CD4-positive, alpha-beta T cell treated with Interleukin-17A for 1 hour (primary cell): ENCODE results near the gene ATP10A.
A peak's percentile ranks its signal among the peaks of the same experiment; 100 is the strongest.

Source experiments
- DNase-seq: peaks from one replicate; pipeline ENCODE4 v3.0.0-alpha.2; 2020

Gene ATP10A

GRCh38 chr15:25694239-25694584 lies 168.9 kb downstream of the ATP10A start:
- no peak for DNase-seq

DNA sequence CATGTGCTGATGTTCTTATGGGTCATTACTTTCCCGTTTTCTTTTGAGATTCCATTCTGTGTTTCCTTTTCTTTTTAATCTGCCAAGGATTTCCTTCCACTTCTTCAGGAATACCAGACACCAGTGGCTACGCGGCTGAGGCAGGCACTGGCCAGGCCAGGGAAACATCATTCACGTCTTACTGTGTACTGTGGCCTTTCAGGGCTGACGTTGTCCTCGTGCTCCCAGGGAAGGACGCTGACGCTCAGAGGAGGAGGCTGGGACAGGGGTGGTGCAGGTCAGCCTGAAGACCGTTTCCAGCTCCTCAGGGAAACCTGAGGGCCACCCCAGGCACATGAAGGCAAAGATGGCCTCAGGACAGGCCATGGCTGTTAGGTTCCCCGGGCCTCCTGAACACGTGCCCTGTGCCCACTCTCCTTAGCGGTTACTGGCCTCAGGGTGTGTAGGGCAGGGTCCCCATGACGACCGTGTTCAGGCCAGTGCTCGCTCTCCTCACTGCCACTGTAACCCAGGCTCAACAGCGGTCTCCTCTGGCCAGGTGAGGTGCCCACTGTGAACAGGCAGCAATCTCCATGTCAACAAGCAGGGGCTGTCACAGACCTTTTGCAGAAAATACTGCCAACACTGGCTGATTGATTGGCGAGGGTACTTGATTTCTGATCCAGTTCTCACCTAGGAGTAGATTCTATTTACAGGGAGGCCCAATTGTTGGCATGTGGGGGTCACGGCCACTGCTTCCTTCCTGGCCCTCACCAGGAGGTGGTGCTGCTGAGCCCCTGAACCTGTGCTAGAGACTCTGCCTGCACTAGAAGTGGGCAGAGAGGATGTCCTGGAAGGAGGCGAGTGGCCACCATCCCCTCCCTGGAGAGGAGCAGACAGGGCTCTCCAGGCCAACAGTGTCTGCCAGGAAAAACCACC lies 169.5 kb downstream of the ATP10A start:
- DNase-seq, result peak; percentile 21

DNA sequence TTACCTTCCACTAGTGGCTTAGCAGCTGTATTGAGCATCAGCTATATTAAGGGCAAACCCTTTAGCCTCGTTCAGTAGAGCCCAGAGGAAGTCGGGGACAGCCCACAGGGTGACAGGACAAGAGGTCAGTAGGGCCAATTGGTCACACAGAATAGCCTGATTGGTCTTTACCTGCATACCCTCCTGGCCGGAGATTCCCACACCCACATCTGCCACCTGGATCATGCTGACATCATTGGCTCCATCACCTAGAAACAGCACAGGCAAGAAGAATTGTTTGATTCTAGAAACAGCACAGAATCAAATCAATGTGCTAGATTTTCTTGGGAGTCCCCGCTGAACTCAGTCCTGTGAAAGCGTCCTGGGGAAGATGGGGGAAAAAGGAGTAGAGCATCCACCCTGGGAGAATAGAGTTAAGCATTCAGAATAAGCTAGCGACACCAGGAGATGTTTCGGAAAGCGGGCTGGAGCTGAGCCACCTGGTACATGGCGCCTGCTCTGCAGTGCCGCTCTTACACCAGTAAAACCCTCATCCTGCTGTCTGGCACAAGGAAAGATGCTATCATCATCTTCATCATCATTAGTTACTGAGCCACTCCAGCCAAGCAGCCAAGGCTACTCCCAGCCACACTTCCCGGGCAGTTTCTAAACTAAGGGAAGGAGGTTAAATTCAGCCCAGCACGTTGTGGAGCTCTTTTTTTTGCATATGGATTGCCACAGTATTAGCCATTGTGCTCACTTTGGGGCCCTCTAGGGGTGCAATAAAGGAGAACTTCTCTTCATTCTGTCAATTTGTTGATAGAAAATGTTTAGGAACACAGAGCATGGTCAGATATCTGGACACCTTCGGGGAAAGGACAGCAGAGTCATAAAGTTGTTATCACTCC lies 171.3 kb downstream of the ATP10A start:
- no peak for DNase-seq

DNA sequence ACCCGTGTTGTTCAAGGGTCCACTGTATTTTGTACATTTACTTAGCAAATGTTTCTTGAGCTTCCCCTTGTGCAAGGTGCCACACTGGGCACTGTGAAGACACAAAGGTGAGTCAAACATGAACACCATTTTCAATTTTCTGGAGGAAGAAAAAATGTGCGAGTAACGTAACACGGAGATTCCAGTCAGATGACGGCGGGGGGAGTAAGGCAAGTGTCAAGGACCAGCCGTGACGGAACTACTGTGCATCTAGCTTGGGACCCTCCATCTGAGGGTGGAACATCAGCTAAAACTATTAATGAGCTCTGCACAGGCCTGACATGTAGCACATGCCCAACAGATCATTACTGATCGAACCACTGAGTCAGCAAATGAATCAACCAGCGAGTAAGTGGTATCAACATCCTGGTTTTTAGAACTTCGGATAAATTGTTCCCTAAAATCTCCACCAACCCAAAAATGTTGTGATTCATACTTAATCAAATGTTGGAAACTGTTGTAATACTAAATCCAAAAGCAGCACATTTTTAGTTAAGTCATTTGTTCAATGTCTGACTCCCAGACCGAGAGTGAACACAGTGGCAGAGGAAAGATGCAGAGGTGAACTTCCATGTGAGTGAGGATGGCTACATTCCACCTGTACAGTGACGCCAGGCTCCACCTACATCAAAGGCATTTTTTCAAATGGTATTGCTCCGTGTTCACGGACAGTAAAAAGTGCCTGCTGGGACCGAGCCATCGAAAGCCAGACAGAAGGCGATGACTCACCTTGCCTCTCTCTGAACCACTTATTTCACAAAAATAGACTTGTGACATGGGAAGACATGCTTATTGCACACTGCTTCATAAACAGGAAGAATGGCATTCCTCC lies 172.2 kb downstream of the ATP10A start:
- no peak for DNase-seq

DNA sequence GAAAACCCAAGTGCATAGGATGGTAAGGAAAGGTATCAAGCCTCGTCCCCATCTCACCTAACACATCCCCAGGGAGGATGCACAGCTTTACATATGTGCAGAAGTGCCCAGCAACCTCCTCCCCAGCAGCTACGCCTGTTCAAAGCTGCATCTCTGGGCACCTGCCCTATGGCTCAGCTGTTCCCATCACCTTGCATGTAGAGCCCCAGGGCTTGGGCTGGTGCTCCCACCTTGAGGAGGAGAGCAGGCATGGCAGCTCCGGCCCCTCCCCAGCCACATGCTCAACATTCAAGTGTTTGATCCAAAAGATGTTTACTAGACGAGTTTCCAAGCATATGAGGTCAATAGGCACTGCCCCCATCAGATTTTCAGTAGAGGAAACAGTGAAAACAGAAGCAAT lies 173.5 kb downstream of the ATP10A start:
- no peak for DNase-seq

- DNase-seq, result no peak
Measured at GRCh38 chr15:25688166-25688565, 175.0 kb downstream of the ATP10A start.

DNA sequence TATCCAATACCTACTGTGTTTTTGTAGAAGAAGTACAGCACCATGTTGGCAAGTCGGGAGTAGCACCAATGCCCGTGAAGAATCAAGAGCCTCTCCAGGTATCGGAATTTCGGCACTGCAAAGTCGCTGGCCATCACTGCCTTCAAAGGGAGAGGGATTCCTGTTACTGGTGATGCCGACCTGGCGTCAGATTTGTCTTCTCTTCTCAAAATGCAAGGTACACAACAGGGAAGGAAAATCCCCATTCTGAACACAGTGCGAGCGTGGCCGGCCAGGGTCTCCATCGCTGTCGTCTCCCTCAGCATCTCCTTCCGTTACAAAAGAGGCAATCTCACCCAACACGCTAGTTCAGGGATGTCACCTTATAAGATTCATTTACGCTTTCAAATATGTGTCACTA lies 175.4 kb downstream of the ATP10A start:
- DNase-seq, result no peak

DNA sequence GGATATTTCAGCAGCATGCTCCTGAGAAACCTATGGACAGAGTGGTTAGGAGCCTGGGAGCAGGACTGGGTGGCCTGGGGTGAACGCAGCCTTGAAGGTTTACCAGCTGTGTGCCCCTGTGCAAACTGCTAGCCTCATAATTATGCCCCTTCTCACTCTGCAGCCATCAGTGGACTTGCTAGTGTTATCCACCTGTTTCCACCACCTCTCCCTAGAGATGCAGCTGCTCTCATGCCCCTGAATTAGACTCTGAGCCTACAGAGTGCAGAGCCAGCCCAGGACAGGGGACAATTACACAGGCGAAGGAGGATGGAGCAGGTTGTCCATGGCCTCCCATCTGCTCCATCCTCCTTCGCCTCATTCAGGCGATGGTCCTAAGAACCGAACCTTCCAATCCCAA lies 175.9 kb downstream of the ATP10A start:
- no peak for DNase-seq

GRCh38 chr15:25686780-25687179 lies 176.3 kb downstream of the ATP10A start:
- no peak for DNase-seq

- DNase-seq, result no peak
Measured at GRCh38 chr15:25684521-25685431, 178.4 kb downstream of the ATP10A start.

GRCh38 chr15:25683911-25684310 lies 179.2 kb downstream of the ATP10A start:
- DNase-seq, result no peak

- no peak for DNase-seq
Measured at GRCh38 chr15:25683415-25683814, 179.7 kb downstream of the ATP10A start.

DNA sequence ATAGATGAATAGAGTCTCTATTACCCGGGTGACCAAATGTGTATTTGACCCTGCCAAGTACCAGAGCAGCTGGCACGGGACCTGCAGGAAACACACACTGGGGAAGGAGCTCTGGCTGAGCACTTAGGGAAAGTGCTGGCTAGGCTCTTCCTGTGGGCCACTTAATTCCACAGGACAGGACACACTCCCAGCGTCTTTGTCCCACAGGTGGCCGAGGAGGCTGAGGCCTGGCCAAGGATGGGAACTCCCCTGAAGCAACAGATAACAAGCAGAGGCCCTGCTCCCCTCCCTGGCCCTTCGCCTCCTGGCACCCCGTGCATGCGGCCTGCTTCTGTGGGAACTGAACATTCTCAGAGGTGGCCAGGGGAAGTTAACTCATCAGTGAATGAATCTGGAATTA lies 180.8 kb downstream of the ATP10A start:
- DNase-seq, result no peak

GRCh38 chr15:25680686-25681025 lies 182.5 kb downstream of the ATP10A start:
- DNase-seq, result no peak

DNA sequence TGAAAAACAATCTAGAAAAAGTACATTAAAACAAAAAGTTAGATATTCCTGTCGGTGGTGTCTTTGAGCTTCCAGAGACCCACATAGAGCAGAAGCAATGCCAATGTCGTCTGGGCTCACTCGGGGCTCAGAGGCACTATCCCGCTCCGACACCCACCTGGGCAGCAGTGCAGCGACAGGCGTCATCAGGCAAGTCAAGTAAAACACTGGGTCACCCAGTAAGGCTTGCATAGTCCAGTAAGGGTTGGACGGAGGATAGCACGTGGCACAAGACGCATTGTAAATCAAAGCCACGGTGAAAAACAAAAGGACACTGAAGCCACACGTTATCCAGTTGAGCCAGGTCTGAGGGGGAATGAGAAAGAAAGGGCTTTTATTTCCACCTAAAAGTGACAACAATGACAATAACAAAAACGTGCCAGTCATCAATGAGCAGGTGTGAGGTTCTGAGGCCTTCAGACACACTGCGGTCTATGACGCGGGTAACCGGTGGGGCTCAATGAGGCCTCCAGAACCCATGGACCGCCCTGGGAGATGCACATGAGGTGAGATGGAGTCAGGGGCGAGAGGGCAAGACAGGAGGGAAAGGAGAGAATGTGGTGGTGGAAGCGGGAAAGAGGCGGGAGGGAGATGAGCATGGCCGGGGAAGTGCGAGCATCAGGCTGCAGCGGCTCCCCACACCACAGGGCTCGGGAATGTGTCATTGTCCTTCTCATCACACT lies 183.0 kb downstream of the ATP10A start:
- no peak for DNase-seq

GRCh38 chr15:25679492-25679891 lies 183.6 kb downstream of the ATP10A start:
- DNase-seq, result no peak

DNA sequence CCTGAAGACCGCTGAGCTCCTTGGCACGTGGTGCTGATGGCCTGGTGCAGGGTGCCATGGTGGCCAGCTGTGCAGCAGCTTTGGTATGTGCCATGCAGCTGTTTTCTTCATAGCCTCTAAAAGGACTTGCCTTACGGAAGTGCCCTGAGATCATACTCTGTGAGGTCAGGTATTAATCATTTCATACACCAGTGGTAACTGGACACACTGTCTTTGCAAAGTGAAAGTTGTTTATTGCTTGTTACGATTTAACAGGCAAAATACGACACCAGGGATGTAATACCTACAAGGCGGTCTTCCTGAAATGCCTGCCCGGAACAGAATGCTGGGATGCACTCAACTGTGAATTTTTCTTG lies 184.6 kb downstream of the ATP10A start:
- DNase-seq, result no peak

DNA sequence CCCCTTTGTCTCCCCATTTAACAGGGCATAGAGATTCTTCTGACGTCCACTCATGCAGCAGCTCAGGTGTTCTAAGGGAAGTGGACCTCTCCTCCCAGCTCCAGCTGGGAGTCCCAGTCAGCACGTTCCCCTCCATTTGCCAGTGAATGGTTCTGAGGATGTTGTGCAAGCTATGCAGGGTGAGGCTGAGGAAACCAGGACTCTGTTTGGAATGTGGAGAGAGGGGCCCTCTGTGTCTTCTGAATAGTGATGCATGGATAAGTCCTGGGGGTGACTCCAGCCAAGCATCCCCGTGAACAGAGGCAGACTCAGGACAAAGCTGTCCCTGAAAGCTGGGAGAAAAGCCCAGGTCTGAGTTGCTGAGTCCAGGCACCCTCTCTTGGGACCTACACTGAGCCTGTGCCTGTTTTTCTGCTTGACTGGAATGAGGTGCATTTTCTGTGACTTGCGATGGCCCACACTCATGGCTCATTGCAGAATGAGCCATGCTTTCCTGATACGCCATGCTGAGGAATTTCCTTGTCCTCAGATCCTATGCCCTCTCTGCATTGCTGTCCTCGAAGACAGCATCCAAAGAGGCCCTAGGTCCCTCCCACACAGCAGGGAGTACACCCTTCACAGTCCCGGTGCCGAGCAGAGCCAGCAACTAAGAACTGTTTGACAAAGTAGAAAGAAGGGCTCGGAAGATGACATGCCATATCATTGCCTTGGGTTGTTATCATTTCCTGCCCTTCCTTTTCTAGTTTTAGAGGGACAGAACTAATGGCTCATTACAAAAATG lies 185.2 kb downstream of the ATP10A start:
- DNase-seq, result no peak

- DNase-seq, result no peak
Measured at GRCh38 chr15:25676070-25676469, 187.1 kb downstream of the ATP10A start.

- DNase-seq, result no peak
Measured at GRCh38 chr15:25675396-25675795, 187.7 kb downstream of the ATP10A start.

DNA sequence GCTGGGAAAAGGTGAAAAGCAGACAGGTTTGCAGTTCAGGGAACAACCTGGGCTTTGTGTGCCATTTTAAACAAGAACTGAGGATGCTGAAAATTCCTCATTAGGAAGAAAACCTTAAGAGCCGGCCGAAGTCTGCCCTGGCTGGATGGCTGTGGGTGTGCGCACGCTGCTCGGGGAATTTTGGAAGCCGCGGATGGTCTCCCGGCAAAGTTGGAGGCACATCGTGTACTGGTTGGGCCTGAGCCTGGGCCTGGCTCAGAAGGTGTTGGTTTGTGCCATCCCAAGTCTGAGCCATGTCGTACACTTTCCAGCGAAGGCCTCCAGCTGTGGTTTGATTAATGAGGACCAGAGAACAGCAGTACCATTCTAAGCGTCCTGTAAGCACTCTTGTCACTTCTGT lies 188.2 kb downstream of the ATP10A start:
- DNase-seq, result no peak
